Retinal pigment epithelial cell (primary cell): ENCODE data around the gene ANKZF1.

ENCODE experiments used
- DNase-seq: peaks from one replicate; pipeline ENCODE4 v3.0.0-alpha.2; 2010; ENCODE audit warnings: low read depth
- H3K4me3 ChIP-seq: 2 replicates; pipeline ENCODE4 v1.5.1; 2011; ENCODE audit warnings: mild to moderate bottlenecking, low read length, control low read depth, moderate library complexity
- CTCF ChIP-seq: conservative IDR thresholded peaks from 2 replicates; pipeline ENCODE4 v1.5.1; 2011; ENCODE audit warnings: low read depth, low read length, control low read depth, inconsistent platforms

Gene ANKZF1

GRCh38 chr2:219210196-219210885, 19.3 kb upstream of the ANKZF1 start:
- no peak for DNase-seq
- TF ChIP-seq CTCF, result no peak
- H3K4me3 ChIP-seq, result no peak overlapping the region

GRCh38 chr2:219210886-219211362, 18.7 kb upstream of the ANKZF1 start:
- no peak overlapping the region for H3K4me3 ChIP-seq
- no peak for DNase-seq
- no peak for TF ChIP-seq CTCF

GRCh38 chr2:219213026-219213415, 16.6 kb upstream of the ANKZF1 start:
- no peak for TF ChIP-seq CTCF
- H3K4me3 ChIP-seq, result no peak overlapping the region
- DNase-seq, result no peak

GRCh38 chr2:219213486-219214071, 16.0 kb upstream of the ANKZF1 start:
- DNase-seq, result no peak
- no peak overlapping the region for H3K4me3 ChIP-seq
- TF ChIP-seq CTCF, result no peak

GRCh38 chr2:219214141-219214540, 15.5 kb upstream of the ANKZF1 start:
- no peak for TF ChIP-seq CTCF
- no peak for DNase-seq
- H3K4me3 ChIP-seq, result no peak overlapping the region

- TF ChIP-seq CTCF, result no peak
- no peak overlapping the region for H3K4me3 ChIP-seq
- DNase-seq, result no peak
Measured at GRCh38 chr2:219214786-219215185, 14.8 kb upstream of the ANKZF1 start.
